ENCODE results near the gene LPAR3. TPM values are rescaled to one million over a fixed set of nuclear protein-coding genes. Genes with fewer than 3 reads are reported as not detected.

LPAR3 gene
- total and polyA plus RNA-seq, 2 donors (not counting 1 experiment from before 2014, with no cell fraction given) = not detected

DNA sequence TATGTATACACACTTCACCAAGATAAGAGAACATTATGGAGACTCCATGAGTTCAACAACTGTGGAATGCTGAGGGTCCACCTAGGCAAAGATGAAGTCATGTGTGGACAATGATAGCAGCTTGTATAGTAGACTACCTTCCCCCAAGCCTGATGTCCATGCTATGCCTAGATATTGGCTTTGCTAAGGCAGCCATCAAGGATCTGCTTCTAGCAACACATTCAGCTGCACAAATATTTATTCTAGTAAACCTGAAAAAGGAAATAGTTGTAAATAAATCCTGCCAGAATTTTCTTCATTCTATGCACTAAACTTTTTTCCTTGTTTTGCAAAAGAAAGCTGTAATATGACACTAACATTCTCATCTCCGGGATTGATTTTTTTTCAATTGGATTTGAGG, 7.0 kb upstream of the LPAR3 start:
- no peaks in the 10 kb centered on the region for H3K4me1 Mint-ChIP-seq
- Histone ChIP-seq H2AFZ (ENCODE audit: insufficient read depth, low read depth, low read length, poor library complexity, severe bottlenecking) (no peak overlapping the region), H3K4me3 (ENCODE audit: control extremely low read depth in 1 of 5, extremely low read depth in 1 of 5, insufficient read depth in 1 of 5, low read depth in 2 of 5, low read length in 4 of 5) (no peak overlapping the region), H3K9ac (ENCODE audit: low read length) (no peak overlapping the region), H3K27me3 (replicated peaks in 1 of 4; ENCODE audit: control extremely low read depth in 1 of 4, control insufficient read depth in 3 of 4, insufficient read depth in 4 of 4, low read length in 3 of 4) (peaks cover 0 to 7% (median 2%) of the 10 kb centered on the region in 4 experiments), H3K4me1 (ENCODE audit: control insufficient read depth in 2 of 2, insufficient read depth in 2 of 2, low read length in 2 of 2) (no peaks in the 10 kb centered on the region), H3K27ac (ENCODE audit: low read length in 2 of 2) (no peak overlapping the region), H4K20me1 (ENCODE audit: control insufficient read depth, insufficient read depth, low read length, poor library complexity, severe bottlenecking) (no peaks in the 10 kb centered on the region), H3K36me3 (replicated peaks in 1 of 2; ENCODE audit: control extremely low read depth in 1 of 2, control insufficient read depth in 1 of 2, extremely low read depth in 1 of 2, insufficient read depth in 2 of 2, low read length in 1 of 2) (no peaks in the 10 kb centered on the region), H3K79me2 (ENCODE audit: control insufficient read depth, insufficient read depth, low read length) (no peaks in the 10 kb centered on the region), H3K4me2 (replicated peaks; ENCODE audit: low read depth, low read length, poor library complexity, severe bottlenecking) (no peak overlapping the region), H3K9me3 (ENCODE audit: control extremely low read depth in 1 of 3, control insufficient read depth in 2 of 3, insufficient read depth in 1 of 3, low read length in 2 of 3) (peaks cover 0 to 3% (median 0%) of the 10 kb centered on the region in 3 donors)
- DNase-seq (no peak), ATAC-seq (ENCODE audit: low read depth) (no peak)
- H3K27ac Mint-ChIP-seq = no peak overlapping the region
- TF ChIP-seq, protein P1, sequence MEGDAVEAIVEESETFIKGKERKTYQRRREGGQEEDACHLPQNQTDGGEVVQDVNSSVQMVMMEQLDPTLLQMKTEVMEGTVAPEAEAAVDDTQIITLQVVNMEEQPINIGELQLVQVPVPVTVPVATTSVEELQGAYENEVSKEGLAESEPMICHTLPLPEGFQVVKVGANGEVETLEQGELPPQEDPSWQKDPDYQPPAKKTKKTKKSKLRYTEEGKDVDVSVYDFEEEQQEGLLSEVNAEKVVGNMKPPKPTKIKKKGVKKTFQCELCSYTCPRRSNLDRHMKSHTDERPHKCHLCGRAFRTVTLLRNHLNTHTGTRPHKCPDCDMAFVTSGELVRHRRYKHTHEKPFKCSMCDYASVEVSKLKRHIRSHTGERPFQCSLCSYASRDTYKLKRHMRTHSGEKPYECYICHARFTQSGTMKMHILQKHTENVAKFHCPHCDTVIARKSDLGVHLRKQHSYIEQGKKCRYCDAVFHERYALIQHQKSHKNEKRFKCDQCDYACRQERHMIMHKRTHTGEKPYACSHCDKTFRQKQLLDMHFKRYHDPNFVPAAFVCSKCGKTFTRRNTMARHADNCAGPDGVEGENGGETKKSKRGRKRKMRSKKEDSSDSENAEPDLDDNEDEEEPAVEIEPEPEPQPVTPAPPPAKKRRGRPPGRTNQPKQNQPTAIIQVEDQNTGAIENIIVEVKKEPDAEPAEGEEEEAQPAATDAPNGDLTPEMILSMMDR (IDR thresholded peaks at IDR 0.05) = no peak
- no peak for TF ChIP-seq EZH2 (IDR thresholded peaks at IDR 0.05; ENCODE audit: borderline replicate concordance, insufficient read depth, low read depth, low read length, poor library complexity, severe bottlenecking)
- H3K4me3 Mint-ChIP-seq = no peak overlapping the region
- intact Hi-C loops (cut with micrococcal nuclease) = no loop called here
- peaks cover 21% of the 10 kb centered on the region for H3K27me3 Mint-ChIP-seq
- peaks cover 3% of the 10 kb centered on the region for H3K9me3 Mint-ChIP-seq (ENCODE audit: insufficient read depth)
- ChIA-PET POLR2A (no interaction called here), CTCF (no interaction called here)
- WGBS (ENCODE audit: insufficient coverage) = no CpG with 5 or more reads among the region's 1 CpG

DNA sequence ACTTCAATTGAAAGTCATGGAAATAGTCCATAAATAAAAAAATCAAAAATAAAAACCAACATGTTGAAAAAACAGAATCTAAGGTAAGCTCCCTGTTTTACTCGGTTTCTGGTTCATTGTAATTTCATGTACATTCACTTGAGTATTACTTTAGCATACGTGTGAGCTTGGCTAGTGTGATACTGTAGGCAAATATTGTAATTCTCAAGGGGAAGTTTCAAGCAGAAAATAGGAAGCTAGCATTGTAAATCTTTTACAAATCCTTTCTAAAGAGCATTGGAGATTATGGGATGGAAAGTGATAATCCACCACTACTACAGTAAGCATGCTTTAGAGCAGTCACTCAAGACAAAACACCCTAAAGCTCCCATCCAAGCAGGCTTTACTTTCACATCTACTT, 3.3 kb upstream of the LPAR3 start:
- ATAC-seq (ENCODE audit: low read depth) = no peak
- peaks cover 7% of the 10 kb centered on the region for H3K4me1 Mint-ChIP-seq
- TF ChIP-seq, protein P1 (IDR thresholded peaks at IDR 0.05) = no peak
- TF ChIP-seq EZH2 (IDR thresholded peaks at IDR 0.05; ENCODE audit: borderline replicate concordance, insufficient read depth, low read depth, low read length, poor library complexity, severe bottlenecking) = no peak
- Histone ChIP-seq H3K79me2 (ENCODE audit: control insufficient read depth, insufficient read depth, low read length) (no peaks in the 10 kb centered on the region), H3K27ac (ENCODE audit: low read length in 2 of 2) (no peak overlapping the region), H3K36me3 (replicated peaks in 1 of 2; ENCODE audit: control extremely low read depth in 1 of 2, control insufficient read depth in 1 of 2, extremely low read depth in 1 of 2, insufficient read depth in 2 of 2, low read length in 1 of 2) (no peaks in the 10 kb centered on the region), H2AFZ (ENCODE audit: insufficient read depth, low read depth, low read length, poor library complexity, severe bottlenecking) (no peak overlapping the region), H3K9me3 (ENCODE audit: control extremely low read depth in 1 of 3, control insufficient read depth in 2 of 3, insufficient read depth in 1 of 3, low read length in 2 of 3) (no peaks in the 10 kb centered on the region), H3K4me2 (replicated peaks; ENCODE audit: low read depth, low read length, poor library complexity, severe bottlenecking) (no peak overlapping the region), H3K4me3 (ENCODE audit: control extremely low read depth in 1 of 5, extremely low read depth in 1 of 5, insufficient read depth in 1 of 5, low read depth in 2 of 5, low read length in 4 of 5) (no peak overlapping the region), H3K27me3 (replicated peaks in 1 of 4; ENCODE audit: control extremely low read depth in 1 of 4, control insufficient read depth in 3 of 4, insufficient read depth in 4 of 4, low read length in 3 of 4) (peaks cover 0 to 28% (median 21%) of the 10 kb centered on the region in 4 experiments), H4K20me1 (ENCODE audit: control insufficient read depth, insufficient read depth, low read length, poor library complexity, severe bottlenecking) (no peaks in the 10 kb centered on the region), H3K4me1 (ENCODE audit: control insufficient read depth in 2 of 2, insufficient read depth in 2 of 2, low read length in 2 of 2) (peaks cover 9% of the 10 kb centered on the region in 2 donors), H3K9ac (ENCODE audit: low read length) (no peak overlapping the region)
- H3K9me3 Mint-ChIP-seq (ENCODE audit: insufficient read depth) = no peaks in the 10 kb centered on the region
- CTCF ChIA-PET = no interaction called here
- no peak overlapping the region for H3K27ac Mint-ChIP-seq
- WGBS (ENCODE audit: insufficient coverage) = no CpG with 5 or more reads among the region's 2 CpGs
- DNase-seq = no peak
- POLR2A ChIA-PET = no interaction called here
- H3K27me3 Mint-ChIP-seq = peaks cover 40% of the 10 kb centered on the region
- no peak overlapping the region for H3K4me3 Mint-ChIP-seq
- intact Hi-C loops (cut with micrococcal nuclease) = no loop called here

Data from B cell (primary cell).